Fibroblast of lung (primary cell): ENCODE measurements around the gene ITIH3.

Source experiments
- EZH2 ChIP-seq: IDR thresholded peaks from 2 replicates; pipeline ENCODE4 v1.5.1; 2012; ENCODE audit warnings: low read length, control low read depth, mild to moderate bottlenecking; ENCODE audit errors: missing control alignments
- TF ChIP-seq, protein P1 (sequence below), 2 donors: IDR thresholded peaks in 1 of 2; conservative IDR thresholded peaks in 1 of 2; 1 replicate in 1 of 2; 2 replicates in 1 of 2; pipeline ENCODE4 v1.5.1; 2011 to 2012; ENCODE audit warnings: low read length in 2 of 2, control low read depth in 1 of 2, inconsistent platforms in 1 of 2, low read depth in 1 of 2, mild to moderate bottlenecking in 1 of 2

DNA sequence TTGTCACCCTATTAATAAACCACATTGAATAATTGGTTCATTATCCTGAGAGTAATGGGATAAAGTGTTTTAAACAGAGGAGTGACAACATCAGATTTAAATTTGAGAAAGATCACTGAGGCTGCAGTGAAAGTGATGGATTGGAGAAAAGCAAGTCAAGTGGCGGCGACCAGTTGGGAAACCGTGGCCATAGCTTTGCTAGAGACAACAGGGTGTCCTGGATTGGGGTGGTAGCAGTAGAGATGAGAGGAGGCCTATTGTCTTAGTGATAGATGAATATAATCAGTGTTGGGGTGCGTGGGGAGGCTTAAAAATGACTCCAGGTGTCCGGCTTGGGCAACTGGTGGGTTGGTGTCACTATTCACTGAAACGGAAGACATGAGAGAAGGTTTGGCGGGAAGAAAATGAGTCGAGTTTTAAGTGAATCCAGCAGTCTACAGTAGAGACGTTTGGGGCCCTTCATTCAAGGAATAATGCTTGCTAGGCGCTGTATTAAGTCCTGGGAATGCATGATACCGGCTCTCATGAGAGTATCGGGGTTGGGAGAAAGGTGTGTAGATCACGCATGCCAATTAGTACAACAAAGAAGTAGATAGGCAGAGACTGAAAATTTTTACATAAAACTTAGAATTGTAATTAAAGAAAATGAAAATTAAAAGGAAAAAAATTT is 24.7 kb upstream of the ITIH3 start:
- TF ChIP-seq, protein P1, sequence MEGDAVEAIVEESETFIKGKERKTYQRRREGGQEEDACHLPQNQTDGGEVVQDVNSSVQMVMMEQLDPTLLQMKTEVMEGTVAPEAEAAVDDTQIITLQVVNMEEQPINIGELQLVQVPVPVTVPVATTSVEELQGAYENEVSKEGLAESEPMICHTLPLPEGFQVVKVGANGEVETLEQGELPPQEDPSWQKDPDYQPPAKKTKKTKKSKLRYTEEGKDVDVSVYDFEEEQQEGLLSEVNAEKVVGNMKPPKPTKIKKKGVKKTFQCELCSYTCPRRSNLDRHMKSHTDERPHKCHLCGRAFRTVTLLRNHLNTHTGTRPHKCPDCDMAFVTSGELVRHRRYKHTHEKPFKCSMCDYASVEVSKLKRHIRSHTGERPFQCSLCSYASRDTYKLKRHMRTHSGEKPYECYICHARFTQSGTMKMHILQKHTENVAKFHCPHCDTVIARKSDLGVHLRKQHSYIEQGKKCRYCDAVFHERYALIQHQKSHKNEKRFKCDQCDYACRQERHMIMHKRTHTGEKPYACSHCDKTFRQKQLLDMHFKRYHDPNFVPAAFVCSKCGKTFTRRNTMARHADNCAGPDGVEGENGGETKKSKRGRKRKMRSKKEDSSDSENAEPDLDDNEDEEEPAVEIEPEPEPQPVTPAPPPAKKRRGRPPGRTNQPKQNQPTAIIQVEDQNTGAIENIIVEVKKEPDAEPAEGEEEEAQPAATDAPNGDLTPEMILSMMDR (conservative IDR thresholded peaks at IDR 0.05 in 1 of 2, IDR thresholded peaks at IDR 0.05 in 1 of 2; ENCODE audit: low read depth in 1 of 2, low read length in 2 of 2): no peak
- no peak for TF ChIP-seq EZH2
